GM20431 (cell line): ENCODE results near the gene ERMAP.
"Not testable (repeated sequence)": the region's sequence is repeated elsewhere in the genome, so short reads cannot be mapped to it uniquely, and the experiment has no call there.

Source experiments
- in situ Hi-C: fragments of 300-500 bp; cut with MseI, MboI; formaldehyde crosslinking; loops from one replicate; pipeline ENCODE4 v1.15.0; 2020; ENCODE audit warnings: low sequenced_read_pairs; ENCODE audit not compliant: unreplicated experiment

ERMAP gene

DNA sequence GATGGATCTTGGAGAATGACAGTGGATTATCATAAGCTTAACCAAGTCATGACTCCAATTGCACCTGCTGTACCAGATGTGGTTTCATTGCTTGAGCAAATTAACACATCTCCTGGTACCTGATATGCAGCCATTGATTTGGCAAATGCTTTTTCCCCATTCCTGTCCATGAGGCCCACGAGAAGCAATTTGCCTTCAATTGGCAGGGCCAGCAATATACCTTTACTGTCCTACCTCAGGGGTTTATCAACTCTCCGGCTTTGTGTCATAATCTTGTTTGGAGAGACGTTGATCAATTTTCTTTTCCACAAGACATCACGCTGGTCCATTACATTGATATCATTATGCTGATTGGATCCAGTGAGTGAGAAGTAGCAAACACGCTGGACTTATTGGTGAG, 49.6 kb downstream of the ERMAP start:
- in situ Hi-C loops, result no loop called here

DNA sequence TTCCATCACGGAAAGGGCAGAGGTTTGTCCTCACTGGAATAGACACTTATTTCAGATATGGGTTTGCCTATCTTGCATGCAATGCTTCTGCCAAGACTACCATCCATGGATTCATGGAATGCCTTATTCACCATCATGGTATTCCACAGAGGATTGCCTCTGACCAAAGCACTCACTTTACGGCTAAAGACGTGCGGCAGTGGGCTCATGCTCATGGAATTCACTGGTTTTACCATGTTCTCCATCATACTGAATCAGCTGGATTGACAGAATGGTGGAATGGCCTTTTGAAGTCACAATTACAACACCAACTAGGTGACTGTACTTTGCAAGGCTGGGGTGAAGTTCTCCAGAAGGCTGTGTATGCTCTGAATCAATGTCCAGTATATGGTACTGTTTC, 51.5 kb downstream of the ERMAP start:
- in situ Hi-C loops, result not testable (repeated sequence)

DNA sequence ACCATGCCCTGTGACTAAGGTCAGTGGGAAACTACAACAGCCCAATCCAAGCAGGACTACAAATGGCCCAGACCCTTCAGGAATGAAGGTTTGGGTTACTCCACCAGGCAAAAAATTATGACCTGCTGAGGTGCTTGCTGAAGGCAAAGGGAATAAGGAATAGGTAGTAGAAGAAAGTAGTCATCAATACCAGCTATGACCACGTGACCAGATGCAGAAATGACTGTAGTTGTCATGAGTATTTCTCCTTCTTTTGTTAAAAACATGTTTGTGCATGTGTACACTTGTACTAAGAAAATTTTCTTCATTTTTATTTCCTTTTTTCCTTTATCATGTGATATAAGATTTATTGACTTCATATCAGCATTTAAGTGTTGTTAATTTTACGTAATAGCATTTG, 52.3 kb downstream of the ERMAP start:
- in situ Hi-C loops, result not testable (repeated sequence)

DNA sequence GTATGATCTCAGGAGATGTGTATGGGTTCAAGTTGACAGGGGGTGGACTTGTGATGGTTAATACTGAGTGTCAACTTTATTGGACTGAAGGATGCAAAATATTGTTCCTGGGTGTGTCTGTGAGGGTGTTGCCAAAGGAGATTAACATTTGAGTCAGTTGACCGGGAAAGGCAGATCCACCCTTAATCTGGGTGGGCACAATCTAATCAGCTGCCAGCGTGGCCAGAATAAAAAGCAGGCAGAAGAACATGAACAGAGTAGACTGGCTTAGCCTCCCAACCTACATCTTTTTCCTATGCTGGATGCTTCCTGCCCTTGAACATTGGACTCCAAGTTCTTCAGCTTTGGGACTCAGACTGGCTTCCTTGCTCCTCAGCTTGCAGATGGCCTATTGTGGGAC, 52.8 kb downstream of the ERMAP start:
- in situ Hi-C loops, result not testable (repeated sequence)

DNA sequence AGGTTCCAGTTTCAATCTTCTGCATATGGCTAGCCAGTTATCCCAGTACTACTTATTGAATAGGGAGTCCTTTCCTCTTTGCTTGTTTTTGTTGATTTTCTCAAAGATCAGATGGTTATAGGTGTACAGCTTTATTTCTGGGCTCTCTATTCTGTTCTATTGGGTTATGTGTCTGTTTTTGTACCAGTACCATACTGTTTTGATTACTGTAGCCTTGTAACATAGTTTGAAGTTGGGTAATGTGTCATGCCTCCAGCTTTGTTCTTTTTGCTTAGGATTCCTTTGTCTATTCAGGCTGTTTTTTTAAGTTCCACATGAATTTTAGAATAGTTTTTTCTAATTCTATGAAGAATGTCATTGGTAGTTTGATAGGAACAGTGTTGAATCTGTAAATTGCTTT, 56.2 kb downstream of the ERMAP start:
- in situ Hi-C loops, result not testable (repeated sequence)

DNA sequence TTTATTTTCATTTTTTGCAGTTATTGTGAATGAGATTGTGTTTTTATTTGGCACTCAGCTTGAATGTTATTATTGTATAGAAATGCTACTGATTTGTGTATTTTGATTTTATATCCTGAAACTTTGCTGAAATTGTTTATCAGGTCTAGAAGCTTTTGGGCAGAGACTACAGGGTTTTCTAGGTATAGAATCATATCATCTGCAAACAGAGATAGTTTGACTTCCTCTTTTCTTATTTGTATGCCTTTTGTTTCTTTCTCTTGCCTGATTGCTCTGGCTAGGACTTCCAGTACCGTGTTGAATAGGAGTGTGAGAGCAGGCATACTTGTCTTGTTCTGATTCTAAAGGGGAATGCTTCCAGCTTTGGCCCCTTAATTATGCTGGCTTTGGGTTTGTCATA, 56.7 kb downstream of the ERMAP start:
- in situ Hi-C loops, result no loop called here

DNA sequence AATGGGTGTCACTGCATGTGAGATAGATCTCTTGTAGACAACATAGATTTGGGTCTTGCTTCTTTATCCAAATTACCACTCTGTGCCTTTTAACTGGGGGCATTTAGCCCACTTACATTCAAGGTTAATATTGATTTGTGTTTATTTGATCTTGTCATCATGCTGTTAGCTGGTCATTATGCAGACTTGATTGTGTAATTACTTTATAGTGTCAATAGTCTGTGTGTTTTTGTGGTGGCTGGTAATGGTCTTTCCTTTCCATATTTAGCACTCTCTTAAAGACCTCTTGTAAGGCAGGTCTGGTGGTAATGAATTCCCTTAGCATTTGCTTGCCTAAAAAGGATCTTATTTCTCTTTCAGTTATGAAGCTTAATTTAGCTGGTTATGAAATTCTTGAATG, 59.1 kb downstream of the ERMAP start:
- in situ Hi-C loops, result no loop called here

DNA sequence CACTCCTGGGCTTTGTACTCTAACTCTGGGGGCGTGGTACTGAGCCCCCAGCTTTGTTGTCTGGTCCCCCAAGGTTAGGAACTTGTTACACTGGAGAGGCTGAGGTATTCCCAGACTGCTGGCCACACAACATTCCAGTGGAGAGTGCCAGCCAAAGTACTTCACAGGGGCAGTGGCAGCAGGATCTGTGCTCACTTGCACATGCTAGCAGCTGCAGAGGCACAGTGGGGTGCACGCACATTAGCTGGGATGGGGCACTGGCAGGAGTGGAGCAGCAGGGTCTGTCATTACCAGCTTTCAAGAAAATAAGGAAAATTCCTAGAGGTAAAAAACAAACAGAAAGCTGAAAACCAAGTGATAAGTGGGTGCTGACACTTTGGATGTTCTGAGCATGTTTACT, 60.5 kb downstream of the ERMAP start:
- in situ Hi-C loops, result no loop called here

DNA sequence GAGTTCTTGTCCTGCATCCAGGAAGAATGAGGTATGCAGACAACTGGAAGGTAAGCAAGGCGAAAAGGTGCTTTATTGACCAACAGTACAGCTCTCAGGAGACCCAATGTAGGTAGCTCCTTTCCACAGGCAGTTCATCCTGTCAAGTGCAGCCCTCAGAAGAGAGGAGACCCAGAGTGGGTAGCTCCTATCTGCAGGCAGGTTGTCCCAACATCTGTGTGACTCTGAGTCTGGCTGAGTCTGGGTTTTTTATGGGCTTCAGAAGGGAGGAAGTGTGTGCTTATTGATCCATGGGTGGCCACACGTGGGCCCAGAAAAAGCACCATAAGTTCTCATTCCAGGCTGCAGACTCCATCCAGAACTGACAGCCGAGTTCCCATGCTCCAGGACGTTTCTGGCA, 63.5 kb downstream of the ERMAP start:
- in situ Hi-C loops, result no loop called here

DNA sequence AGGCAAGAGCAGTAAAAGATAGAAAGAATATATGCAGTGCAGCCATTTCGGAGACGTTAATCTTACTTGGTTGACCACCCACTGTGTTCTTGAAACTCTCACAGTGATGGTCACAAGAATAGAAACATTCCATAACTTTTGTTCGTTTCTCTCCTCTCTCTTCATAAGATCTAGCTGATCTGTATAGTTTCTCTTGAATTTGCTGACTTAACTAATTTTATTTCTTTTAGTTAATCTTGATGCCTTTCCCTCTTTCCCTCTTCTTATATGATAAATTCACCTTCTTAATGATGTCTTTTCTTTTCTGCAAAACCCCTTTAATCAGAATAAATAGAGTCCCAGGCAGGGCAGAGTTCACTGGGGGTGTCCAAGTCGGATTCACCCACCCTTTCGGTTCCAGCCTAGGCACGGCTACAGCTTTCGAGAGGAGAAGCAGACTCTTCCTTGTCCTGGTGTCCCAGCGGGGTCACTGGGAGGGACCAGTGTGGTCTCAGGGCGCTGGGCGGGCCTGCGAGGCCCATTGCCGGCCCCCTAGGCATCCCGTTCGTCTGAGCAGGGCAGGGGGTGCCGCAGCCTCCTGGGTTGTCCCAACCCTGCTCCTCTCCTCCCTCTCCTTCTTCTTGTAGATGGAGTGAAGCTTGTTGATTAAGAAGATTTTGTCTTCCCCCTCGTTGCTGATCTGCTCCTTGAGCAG, 69.3 kb downstream of the ERMAP start:
- in situ Hi-C loops, result no loop called here

DNA sequence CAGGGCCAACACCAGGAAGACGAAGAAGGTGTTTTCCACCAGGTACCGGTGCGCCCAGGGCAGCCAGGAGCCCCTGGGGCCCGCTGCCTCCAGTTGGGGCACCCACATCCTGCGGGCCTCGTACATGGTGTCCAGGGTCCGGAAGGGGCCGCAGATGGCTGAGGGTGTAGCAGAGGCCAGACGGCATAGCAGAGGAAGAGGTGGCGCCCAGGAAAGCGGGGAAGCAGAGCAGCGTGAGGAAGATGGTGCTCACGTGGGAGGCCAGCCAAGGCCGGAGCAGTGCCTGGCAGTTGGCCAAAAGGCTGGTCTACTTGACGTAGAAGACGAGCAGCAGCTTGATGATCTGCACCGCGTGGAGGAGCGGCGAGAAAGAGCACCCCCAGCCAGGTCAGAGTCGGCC, 69.9 kb downstream of the ERMAP start:
- in situ Hi-C loops, result no loop called here

DNA sequence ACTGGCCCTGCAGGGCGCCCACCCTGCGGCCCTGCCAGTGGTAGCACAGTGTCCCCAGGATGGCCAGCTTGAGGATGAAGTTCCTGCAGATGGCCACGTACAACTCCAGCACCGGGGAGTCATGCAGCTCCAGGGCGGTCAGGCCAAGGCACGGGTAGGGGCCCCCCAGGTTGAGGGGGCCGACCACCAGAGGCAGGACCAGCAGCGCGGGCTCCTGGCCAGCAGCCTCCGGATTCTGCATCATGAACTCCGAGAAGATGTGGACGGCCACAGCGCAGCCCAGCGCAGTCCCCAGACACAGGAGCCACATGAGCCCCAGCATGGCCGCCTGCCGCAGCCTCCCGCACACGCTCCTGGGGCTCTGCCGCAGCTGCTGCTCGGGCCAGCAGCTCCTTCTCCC, 70.4 kb downstream of the ERMAP start:
- in situ Hi-C loops, result no loop called here

DNA sequence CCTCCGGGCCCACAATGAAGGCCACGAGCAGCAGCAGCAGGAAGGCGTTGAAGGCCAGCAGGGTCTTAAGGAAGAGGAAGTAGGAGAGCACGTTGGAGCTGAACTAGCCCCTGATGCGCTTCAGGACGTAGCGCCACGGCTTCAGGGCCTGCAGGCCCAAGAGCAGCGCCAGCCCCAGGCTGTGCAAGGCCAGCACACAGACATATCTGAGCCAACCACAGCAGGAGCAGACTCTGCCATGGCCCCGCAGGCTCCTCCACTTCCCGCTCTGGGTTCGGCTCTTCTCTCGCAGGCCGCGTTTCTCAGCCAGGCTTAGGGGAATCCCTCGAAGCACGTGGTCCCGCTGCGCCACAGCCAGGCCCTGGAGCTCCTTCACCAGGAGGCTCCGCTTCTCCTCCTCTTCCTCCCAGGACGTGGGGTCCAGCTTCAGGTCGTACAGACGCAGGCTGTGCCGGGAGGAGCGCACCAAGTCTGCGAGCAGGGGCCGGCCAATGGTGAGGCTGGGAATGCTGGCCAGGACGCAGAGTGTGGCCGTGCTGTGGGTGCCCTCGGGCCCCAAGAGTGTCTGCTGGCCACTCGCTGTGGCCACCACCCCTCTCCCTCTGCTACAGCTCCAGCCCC, 71.2 kb downstream of the ERMAP start:
- in situ Hi-C loops, result no loop called here

DNA sequence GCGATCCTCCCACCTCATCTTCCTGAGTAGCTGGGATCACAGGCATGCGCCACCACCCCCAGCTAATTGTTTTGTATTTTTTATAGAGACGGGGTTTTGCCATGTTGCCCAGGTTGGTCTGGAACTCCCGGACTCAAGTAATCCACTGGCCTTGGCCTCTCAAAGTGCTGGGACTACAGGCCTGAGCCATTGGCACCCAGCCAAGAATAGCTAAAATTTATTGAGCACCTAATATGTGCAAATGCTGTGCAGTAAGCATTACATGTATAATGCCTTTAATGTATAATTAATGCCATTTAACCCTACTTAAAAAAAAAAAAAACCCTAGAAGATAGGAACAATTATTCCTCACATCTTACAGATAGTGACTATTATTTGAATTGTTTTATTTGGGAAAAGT, 72.3 kb downstream of the ERMAP start:
- in situ Hi-C loops, result no loop called here

DNA sequence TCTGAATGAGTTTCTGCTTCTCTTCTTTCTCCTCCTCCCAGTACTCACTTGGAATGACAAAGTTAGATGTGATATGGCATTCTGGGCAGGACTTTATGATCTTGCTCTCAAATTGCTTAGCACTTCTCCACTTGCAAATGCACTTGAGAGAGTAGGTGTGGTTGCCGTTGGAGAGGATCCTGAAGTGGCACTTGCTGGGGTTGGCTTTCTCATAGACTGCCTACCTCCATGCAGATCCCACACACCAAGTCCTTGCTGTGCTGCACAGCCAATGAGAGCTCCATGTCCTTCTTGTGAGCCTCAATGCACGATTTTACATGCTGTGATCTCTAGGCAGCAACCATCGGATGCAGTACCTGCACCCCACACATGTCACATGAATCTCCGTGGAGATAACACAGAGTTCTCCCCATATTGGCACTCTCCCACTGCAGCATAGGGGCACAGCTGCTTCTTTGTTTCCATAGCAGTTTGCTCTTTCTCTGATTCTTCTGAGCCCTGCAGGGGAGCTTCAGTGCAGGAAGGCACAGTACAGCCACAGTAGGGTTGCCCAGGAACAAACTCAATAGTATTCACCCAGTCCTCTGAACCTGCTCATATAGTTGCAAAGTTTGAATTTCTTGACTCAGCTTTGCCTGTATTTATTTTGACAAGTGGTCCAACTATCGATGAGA, 74.7 kb downstream of the ERMAP start:
- in situ Hi-C loops, result no loop called here
